HL-60/S4 treated with phorbol 12-myristate 13-acetate at 8.2 ng/mL for 4 days and 3 days (cell line): ENCODE data around the gene ZDHHC11.
"Not testable (repeated sequence)": the region's sequence is repeated elsewhere in the genome, so short reads cannot be mapped to it uniquely, and the experiment has no call there.

Experiments used
- in situ Hi-C: fragments of 300-500 bp; cut with MboI; formaldehyde crosslinking; loops from 2 replicates; pipeline ENCODE4 v1.15.0; 2022; ENCODE audit warnings: low sequenced_read_pairs

Gene ZDHHC11

GRCh38 chr5:763397-763796 lies 87.4 kb downstream of the ZDHHC11 start:
- in situ Hi-C loops = no loop called here

- in situ Hi-C loops = not testable (repeated sequence)
These were observed 87.8 kb downstream of the ZDHHC11 start for GRCh38 chr5:762996-763395.

- in situ Hi-C loops = no loop called here
These were observed 88.7 kb downstream of the ZDHHC11 start for GRCh38 chr5:761854-762710.

GRCh38 chr5:761059-761771 lies 89.6 kb downstream of the ZDHHC11 start:
- in situ Hi-C loops = no loop called here

GRCh38 chr5:760363-761058 lies 90.3 kb downstream of the ZDHHC11 start:
- in situ Hi-C loops = no loop called here

- in situ Hi-C loops = no loop called here
These were observed 90.9 kb downstream of the ZDHHC11 start for GRCh38 chr5:759781-760362.

- in situ Hi-C loops = no loop called here
These were observed 91.6 kb downstream of the ZDHHC11 start for GRCh38 chr5:759111-759751.

GRCh38 chr5:758698-759053 lies 92.1 kb downstream of the ZDHHC11 start:
- in situ Hi-C loops = no loop called here

- in situ Hi-C loops = no loop called here
These were observed 92.7 kb downstream of the ZDHHC11 start for GRCh38 chr5:757931-758697.

GRCh38 chr5:757346-757930 lies 93.3 kb downstream of the ZDHHC11 start:
- in situ Hi-C loops = no loop called here

- in situ Hi-C loops = no loop called here
These were observed 93.9 kb downstream of the ZDHHC11 start for GRCh38 chr5:756865-757345.

- in situ Hi-C loops = no loop called here
These were observed 94.6 kb downstream of the ZDHHC11 start for GRCh38 chr5:756171-756570.

- in situ Hi-C loops = not testable (repeated sequence)
These were observed 96.6 kb downstream of the ZDHHC11 start for GRCh38 chr5:754143-754632.

GRCh38 chr5:753567-754142 lies 97.1 kb downstream of the ZDHHC11 start:
- in situ Hi-C loops = not testable (repeated sequence)

GRCh38 chr5:752532-753115 lies 98.2 kb downstream of the ZDHHC11 start:
- in situ Hi-C loops = not testable (repeated sequence)

- in situ Hi-C loops = not testable (repeated sequence)
These were observed 98.8 kb downstream of the ZDHHC11 start for GRCh38 chr5:751992-752391.

GRCh38 chr5:751496-751895 lies 99.3 kb downstream of the ZDHHC11 start:
- in situ Hi-C loops = no loop called here

- in situ Hi-C loops = not testable (repeated sequence)
These were observed 100.6 kb downstream of the ZDHHC11 start for GRCh38 chr5:750226-750625.
